HT-29 (cell line): ENCODE results near the gene SLC39A11. TPM values are rescaled to one million over a fixed set of nuclear protein-coding genes. Genes with fewer than 3 reads are reported as not detected.

ENCODE experiments used
- DNase-seq: peaks from one replicate; pipeline ENCODE4 v3.0.0-alpha.2; 2015; ENCODE audit warnings: low spot score
- total RNA-seq: library from RNA; depleted of rRNA; stranded (reverse); fragments of >200 nt; shearing (Covaris generic); gene quantifications from 2 replicates; pipeline ENCODE4 v1.2.3, GENCODE V29; 2014

SLC39A11 gene
- total RNA-seq, 1 experiment from 2014 or later = 20.7 TPM

GRCh38 chr17:72624226-72624625 lies 468.3 kb downstream of the SLC39A11 start:
- DNase-seq = no peak

DNA sequence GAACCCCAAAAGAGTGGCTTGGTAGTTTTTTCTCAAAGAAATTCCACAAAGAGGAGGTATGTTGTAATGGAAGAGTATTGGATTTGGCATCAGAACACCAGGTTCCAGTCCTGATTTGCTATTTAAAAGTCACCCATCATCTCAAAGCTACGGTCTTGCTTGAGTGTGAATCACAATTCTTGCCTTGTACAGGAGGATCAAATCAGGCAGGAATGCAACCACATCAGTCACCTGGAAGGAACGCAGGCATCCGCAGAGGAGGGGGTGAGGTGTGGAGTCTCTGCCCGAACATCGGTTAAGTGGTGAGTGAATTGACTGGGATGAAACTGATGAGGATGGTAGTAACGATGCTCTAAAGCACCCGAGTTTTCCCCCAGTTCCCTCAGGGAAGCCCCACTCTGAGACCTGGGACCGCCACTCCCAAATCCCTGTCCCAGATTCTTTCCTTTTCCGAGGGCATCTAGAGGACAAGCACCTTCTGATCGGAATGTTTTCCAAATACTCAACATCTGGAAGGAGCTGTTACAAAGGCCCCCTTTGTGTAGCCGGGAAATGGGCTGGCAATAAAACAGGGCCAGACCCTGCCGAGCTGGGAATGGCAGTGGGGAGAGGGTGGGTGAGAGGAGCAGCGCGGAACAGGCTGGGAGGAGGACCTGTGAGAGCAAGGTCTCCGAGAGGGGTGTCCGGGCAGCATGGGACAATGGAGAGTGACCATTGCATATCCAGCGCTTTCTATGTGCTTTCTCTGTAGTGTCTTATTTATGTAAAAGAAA lies 469.6 kb downstream of the SLC39A11 start:
- no peak for DNase-seq

- DNase-seq = no peak
Observed at GRCh38 chr17:72619976-72620650, 472.4 kb downstream of the SLC39A11 start.

GRCh38 chr17:72618001-72618509 lies 474.4 kb downstream of the SLC39A11 start:
- DNase-seq = peak; percentile 93

DNA sequence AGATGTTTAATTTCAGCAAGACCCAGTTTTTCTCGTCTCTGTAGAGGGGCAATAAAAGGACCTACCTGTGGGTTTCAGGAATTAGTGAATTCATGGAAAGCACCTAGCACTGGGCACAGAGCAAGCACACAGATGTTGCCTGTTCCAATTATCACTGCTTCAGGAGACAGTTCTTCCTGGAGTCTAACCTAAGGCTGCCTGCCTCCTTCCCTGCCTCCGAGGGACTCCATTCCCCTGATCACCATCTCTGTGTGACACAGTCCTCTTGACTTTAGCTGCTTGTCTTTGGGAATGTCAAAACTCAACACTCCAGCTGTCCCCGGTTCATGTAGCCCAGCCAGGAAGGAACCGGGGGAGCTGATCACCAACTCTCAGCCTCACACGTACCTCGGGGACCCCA lies 474.9 kb downstream of the SLC39A11 start:
- no peak for DNase-seq

GRCh38 chr17:72616447-72616846 lies 476.0 kb downstream of the SLC39A11 start:
- no peak for DNase-seq

DNA sequence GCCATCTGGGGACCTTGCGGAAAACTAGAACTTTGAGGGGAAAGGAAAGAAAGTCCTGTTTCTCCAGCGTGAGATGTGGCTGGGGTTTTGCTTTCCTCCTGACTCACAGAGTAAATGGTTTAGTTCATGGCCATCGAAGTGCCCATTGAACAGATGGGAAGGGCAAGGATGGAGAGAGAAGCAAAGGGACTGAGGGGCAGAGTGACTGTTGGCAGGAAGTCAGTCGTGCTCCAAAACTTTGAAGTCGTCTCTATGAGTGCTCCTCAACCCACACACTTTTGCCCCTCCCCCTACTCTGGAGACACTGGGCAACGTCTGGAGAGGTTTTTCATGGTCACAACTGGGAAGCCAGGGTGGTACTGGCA lies 476.9 kb downstream of the SLC39A11 start:
- DNase-seq = no peak

DNA sequence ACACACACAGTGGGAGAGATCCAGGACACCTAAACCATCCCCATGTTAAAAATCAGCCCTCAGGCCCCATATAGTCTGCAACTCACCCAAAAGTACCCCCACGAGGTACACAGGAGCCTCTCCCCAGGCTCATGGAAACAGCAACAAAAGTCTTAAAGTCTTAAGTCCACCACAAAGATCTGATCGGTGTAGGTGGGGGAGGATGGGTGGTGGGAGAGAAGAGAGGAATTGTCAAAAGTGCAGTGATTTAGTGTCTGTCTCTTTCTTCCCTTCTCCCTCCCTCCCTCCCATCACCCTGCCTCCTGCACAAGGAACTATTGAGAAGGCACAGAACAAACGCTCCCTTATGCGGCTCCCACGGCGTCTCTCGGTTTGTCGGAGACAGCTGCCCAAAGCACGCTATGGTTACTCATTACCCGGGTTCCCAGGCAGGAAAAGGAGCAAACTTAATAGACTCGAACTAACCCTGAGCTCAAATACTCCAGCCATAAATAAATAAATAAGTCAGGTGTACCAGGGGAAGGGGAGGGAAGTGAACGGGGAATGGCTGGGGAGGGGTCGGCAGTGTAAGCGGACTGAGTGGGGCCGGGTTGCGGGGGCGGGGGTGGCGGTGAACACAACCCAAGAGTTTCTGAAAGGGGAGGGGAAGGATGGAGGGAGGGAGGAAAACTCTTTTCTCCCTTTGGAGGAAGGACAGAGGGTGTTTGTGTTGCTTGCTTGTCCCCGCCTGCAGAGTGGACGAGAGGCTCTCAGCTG lies 477.4 kb downstream of the SLC39A11 start:
- peak; percentile 92 for DNase-seq

GRCh38 chr17:72614476-72614870 lies 478.0 kb downstream of the SLC39A11 start:
- peak; percentile 76 for DNase-seq

DNA sequence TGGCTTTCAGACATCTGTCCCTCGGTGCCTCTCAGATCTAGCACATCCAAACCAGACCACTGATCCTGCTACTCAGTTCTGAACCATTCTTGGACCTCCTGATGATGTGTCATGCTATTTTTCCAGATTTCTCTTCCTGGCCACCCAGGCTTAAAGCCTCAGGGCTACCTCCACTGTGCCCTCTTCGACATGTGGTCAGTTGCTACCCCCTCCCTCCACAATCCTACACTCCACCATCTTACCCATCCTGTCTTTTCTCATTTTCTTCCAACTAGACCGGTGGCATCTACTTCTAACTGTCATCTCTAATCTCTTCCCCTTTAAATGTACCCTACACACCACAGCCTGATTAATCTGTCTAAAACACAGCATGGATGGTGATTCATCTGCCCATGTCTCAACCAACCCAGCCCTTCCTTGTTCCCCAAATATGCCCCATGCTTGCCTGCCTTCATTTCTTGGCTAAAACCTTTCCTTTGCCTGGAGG lies 478.6 kb downstream of the SLC39A11 start:
- DNase-seq = peak; percentile 36

GRCh38 chr17:72613396-72613795 lies 479.1 kb downstream of the SLC39A11 start:
- no peak for DNase-seq

DNA sequence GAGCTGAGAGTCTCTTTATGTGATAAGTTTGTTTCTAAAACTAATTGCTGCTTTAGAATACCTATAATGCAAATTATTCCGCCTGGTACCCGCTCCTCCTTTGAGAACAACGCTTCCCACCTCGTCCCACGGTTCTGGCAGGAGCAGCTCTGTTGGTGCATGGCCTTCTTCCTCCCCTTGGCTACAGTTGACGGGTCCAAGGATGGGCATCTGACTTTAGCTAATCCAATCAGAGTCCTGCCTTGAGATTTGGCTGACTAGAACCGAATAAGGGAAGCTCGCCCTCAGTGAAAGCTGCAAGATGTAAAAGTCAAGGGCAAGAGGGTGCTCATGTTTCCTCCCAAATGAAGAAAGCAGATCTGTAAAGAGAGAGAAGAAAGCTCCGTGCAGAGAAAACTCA lies 481.3 kb downstream of the SLC39A11 start:
- DNase-seq = no peak

GRCh38 chr17:72609501-72609900 lies 483.0 kb downstream of the SLC39A11 start:
- DNase-seq = peak; percentile 78

GRCh38 chr17:72608436-72608835 lies 484.1 kb downstream of the SLC39A11 start:
- DNase-seq = no peak

- DNase-seq = no peak
Observed at GRCh38 chr17:72606656-72607055, 485.8 kb downstream of the SLC39A11 start.

DNA sequence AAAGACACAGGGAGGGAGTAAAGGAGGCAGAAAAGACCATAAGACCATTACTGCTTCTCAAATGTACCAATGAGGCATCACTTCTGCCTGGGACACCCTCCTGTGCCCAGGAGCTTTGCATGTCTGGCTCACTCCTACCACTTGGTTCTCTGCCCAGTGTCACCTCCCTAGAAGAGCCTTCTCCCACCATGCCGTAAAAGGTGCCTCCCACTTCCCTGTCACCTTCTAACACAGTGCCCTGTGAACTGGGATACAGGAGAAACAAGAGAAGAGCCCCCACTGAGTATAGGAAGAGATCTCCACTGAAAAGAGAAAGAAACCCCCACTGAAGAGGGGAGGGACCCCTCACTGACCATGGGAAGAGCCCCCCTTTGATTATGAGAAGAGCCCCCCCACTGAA lies 486.9 kb downstream of the SLC39A11 start:
- no peak for DNase-seq

- DNase-seq = no peak
Observed at GRCh38 chr17:72604518-72604917, 488.0 kb downstream of the SLC39A11 start.

- DNase-seq = no peak
Observed at GRCh38 chr17:72603420-72604242, 488.9 kb downstream of the SLC39A11 start.

DNA sequence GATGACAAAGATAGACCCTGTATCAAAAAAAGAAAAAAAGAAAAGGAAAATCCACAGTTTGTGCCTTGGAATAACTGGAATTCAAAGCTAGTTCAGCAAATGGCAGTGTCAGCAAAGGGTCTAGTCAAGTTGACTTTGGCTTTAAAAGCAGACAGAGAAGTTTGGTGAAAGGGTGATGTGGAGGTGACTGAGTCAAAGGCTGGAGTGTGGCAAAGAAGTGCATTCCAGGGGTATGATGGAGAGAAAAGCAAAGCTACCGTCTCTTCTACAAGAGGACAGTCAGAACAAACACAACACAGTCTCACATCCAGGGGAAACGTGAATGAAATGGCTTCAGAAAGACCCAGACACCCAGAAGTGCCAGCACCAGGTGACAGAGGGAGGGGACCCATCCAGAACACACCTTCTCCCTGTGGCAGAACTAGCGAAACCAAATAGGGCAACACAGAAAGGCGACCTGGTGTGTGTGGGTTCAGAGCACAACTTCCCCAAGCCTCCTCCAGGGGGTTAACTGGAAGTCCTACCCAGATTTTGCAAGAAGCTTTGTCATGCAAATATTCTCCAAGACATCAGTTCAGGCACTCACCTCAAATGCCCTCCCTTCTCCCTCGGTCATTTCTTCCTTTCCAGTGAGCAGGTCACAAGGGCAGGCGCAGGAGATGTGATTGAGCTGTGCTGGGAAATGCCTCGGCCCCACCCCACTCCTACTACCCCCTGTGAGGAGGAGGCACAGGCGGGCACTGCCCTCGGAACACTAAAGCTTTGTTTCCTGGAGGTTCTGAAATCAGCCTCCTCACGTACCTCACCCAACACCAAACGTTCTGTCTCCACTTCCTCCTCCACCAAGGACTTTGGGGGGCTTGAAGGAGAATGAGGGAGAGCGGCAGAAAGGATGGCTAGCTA lies 489.7 kb downstream of the SLC39A11 start:
- DNase-seq = peak; percentile 40

DNA sequence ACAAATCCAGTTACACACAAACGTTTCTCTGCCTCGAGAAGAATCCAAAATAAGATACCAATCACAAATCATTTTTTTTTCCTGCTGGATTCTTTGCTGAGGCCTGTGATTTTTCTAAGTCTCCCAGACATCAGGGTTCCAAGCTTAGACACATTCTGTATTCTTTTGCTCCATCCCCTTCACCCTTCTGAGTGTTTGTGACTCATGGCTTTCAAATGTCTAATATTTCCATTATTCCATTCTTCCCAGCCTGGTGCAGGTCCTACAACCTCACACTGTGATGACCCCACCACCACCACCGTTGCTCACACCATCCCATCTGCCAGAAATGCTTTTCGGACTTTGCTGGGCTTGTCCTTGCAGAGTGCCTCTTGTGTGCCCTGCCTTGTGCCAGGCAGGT lies 491.6 kb downstream of the SLC39A11 start:
- no peak for DNase-seq
